Measurements from ENCODE around the gene TRIP13.
"Not testable (repeated sequence)": the region's sequence is repeated elsewhere in the genome, so short reads cannot be mapped to it uniquely, and the experiment has no call there.

Gene TRIP13

DNA sequence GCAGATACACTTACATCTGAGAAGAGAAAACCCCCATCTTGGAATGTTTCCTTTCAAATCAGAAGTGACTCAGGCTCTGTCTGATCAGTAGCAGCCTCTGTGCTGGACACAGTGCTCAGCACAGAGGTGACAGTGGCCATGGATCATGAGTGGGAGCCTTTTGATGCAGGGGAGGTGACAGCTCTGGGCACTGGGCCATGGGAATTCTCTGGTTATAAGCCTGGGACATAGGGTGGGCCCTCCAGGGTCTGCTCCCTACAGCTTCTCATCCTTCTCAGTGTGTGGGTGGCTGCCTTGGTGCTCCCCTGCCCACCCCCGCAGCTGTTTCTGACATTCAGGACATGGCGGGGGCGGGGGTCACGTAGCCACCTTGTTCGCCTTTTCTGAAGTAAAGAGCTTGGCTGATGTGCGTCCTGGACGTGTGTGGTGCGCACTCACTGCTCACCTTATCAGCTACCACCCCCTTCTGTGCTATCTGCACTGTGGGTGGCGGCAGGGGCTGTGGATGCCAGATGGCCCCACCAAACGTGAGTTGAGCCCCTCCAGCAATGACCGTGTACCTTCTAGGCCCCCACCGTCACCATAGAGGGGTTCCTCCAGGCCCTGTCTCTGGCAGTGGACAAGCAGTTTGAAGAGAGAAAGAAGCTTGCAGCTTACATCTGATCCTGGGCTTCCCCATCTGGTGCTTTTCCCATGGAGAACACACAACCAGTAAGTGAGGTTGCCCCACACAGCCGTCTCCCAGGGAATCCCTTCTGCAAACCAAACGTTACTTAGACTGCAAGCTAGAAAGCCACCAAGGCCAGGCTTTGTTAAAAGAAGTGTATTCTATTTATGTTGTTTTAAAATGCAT is 24.0 kb downstream of the TRIP13 start:
- no peak for DNase-seq (ENCODE audit: extremely low read depth in 1 of 2, low read depth in 1 of 2)

DNA sequence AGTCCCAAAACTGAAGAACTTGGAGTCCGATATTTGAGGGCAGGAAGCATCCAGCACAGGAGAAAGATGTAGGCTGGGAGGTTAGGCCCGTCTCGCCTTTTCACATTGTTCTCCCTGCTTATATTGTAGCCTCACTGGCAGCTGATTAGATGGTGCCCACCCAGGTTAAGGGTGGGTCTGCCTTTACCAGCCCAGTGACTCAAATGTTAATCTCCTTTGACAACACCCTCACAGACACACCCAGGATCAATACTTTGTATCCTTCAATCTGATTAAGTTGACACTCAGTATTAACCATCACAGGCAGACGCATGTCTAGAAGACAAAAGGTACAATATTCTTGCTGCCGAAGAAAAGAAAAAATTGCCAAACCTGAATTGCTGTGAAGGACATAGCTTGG is 26.0 kb downstream of the TRIP13 start:
- DNase-seq (ENCODE audit: extremely low read depth in 1 of 2, low read depth in 1 of 2) = not testable (repeated sequence)

DNA sequence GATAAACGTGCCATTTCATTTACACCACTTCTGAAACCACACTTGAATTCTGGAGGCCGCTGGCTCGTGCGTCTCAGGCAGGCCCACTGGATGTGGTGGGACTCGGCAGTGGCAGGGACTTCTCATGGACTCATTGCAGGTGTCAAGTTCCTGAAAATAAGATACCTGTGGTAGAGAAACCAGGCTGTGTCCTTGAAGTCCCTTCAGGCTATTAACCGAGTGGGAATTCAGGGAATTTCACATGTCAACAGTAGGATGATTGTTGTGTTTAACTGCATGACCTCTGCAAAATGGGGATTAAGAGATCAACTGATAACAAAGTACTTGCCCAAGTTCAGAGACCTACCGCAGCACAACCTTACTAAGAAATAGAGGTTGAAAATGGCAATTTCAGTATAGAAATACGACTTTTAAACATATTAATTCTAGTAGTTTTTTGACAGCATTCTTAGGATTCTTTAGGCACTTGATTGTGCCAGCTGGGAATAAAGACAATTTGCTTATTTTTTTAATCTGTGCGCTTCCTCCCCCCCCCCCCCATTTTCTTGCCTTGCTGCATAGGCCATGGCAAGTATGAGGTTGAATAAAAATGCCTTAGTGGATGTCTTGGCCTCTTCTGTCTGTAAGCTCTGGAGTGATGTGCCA is 26.8 kb downstream of the TRIP13 start:
- no peak for DNase-seq (ENCODE audit: extremely low read depth in 1 of 2, low read depth in 1 of 2)

DNA sequence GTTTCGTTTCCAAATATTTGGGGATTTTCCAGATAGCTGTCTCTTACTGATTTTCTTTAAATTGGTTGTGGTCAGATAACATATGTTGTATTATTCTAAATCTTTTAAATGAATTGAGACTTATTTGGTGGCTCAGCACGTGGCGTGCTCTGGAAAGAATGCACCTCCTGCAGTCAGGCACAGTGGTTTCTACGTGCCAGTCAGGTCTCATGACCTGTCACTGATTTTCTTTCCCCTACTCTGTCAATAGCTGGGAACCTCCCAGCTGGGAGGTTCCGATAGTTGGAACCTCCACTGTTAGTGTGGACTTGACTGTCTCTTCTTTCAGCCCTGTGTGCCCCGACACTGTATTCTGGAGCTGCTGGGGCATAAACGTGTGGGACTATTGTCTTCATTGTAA is 27.6 kb downstream of the TRIP13 start:
- DNase-seq (ENCODE audit: extremely low read depth in 1 of 2, low read depth in 1 of 2) = no peak

DNA sequence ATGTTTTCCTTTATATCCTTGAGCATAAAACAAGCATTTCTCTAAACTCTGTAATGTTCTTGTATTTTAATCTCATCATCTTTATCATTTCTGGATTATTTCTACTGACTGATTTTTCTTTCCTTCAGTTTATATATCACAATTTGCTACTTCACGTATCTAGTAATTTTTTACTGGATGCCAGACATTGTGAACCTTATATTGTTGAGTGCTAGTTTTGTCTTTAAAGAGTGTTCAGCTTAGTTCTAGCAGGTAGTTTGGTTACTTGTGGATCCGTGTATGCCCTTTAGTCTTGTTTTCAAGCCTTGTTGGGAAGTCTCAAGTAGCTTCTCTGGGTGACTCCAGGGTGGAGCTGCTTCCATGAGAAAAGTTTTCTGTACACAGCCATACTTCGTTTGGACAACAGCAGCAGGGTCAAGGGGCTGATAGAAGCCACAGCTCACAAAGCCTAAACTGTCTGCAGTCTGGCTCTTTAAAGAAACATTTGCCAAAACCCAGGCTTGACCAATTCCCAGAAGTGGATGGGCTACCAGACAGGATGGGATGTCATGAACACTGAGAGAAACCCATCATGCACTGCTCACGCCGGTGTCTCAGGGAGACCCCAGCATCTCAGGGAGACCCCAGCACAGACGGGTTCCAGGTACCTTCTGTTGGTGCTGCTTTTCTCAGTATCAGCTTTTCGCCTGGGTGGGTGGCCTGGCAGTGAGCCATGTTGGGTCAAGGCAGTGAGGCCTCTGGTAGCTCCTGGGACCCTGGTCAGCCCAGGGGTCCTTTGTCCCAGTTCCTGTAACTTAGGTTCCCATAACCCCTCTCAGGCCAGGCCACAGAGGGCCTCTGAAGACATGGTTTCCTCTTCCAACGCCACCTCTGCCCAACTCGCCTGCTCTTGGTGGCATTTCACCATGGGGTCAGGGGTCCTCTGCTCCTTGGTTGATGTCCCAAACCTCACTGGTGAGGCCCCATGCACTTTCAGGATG is 29.1 kb downstream of the TRIP13 start:
- no peak for DNase-seq (ENCODE audit: extremely low read depth in 1 of 2, low read depth in 1 of 2)

DNA sequence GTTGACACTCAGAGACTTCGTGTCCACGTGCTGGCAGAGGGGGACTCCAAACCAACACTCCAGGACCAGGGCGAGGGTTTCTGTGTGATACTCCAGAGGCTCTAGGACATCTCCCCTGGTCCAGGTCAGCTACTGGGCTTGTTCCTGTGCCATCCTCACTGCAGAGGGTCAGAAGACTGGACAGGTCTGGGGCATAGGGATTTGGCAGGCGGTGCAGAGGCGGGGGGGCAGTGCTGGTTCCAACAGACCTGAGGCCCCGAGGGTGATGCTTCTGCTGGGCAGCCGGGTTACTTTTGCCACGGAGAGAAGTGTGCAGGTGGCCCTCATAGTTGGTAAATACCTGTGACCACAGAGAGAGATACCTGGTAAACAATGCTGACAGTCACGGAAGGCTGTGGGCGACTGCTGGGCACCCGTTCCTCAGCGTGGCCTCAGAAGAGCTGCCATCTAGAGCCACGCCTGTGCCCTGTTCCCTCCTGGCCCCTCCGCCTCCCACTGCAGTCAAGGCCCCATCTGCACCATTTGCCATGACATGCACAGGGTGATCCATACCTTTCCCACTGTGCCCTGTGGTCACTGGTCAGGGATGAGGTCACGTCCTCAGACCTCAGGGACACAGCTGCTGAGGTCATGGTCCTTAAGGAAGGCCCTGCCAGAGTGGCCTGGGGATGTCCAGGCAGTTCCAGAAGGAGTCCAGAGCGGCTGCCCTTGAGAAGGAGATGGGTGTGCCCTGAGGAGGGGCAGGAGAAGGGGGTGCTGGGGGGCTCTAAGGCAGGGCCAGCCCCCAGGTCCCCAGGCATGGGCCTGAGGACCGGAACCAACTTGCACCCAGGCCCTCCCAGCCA is 30.0 kb downstream of the TRIP13 start:
- no peak for DNase-seq (ENCODE audit: extremely low read depth in 1 of 2, low read depth in 1 of 2)

DNA sequence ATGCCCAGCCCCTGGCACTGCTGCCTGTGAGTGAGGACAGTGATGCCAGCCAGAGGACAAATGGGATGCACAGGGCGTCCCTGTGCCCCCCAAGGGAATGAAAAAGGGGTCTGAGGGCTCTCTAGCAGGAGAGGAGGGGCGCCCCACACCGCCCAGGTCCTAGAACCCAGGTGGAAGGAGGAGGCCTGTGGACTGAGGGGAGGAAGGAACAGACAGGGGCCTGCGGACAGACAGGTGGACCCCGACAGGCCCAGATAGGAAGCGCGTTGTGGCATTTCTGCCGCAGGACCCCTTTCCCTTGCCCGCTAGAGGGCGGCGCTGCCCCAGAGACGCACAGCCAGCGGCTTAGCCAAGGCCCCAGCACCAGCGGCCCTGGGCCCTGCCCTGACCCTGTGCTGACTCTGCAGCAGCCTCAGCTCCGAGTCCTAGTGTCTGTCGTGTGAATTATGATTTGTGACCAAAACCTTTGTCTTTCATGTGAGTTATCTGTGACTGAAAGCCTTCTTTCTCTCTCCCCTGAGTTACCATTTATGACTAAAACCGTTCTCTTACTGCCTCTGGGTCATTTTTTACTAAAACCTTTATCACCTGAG is 30.7 kb downstream of the TRIP13 start:
- peak; percentile 45 to 56 for DNase-seq (ENCODE audit: extremely low read depth in 1 of 2, low read depth in 1 of 2)

DNA sequence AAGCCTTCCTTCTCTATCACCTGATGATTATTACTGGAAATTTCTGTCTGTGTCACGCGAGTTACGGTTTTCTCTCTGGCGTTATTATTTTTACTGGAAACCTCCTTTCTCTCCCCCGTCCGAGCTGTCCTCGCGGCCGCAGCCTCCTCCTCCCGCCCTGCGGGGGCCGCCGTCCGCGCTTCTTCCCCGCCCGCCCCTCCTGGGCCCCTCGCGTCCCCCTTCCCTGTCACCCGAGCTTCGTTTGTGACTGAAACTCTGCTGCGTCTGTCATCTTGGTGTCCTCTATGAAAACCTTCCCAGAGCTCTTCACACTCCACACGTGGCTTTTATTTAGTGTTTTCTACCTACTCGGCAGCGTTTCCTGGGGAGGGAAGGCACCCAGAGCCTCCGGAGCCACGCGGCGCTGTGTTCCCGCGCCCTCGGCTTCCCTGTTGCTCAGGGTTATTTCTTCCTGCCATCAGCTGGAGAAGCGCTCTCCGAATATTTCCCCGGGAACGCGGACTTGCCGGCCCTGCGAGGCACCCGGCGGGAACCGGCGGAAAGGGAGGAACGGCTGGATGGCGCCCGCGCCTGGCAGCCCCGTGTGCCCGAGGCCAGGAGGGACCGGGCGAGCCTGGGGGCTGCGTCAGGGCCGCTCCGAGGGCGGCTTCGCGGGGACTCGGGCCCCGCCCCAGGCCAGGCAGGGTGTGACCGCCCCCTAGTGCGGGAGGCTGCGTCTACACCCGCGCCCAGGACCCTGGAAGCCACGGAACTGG is 33.9 kb downstream of the TRIP13 start:
- DNase-seq (ENCODE audit: extremely low read depth in 1 of 2, low read depth in 1 of 2) = no peak

DNA sequence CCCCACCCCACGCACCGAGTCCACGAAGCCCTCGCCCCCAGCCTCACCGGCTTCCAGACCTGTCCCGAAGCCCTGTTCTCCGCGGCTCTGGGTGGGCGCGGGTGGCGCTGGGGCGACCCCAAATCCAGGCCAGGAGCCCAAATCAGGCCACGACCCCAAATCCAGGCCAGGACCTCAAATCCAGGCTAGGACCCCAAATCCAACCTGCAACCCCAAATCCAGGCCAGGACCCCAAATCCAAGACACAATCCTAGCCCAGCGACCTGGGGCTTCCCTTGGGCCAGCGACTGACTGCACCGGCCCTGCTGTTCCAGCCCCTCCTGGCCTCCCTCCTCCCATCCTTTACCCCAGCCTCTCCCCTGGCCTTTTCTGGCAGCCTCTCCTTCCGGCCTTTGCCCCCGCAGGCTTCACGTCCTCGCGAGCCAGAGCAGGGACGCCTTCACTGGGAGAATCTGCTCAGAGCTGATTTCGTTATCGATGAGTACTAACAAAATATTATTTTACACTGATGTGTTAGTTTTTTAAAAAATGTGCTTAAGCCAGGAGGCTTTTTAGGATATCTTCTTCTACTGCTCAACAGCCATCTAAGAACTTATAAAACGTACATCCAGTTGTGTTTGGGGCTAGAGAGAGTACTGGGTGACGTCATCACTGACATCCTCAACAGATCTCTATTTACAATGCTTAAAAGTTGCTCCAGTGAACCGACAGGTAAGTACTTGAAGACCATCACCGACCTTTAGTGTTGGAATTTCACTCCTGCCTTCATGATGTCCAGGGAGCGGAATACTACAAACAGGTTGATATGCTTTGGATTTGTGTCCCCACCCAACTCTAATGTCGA is 34.7 kb downstream of the TRIP13 start:
- no peak for DNase-seq (ENCODE audit: extremely low read depth in 1 of 2, low read depth in 1 of 2)

DNA sequence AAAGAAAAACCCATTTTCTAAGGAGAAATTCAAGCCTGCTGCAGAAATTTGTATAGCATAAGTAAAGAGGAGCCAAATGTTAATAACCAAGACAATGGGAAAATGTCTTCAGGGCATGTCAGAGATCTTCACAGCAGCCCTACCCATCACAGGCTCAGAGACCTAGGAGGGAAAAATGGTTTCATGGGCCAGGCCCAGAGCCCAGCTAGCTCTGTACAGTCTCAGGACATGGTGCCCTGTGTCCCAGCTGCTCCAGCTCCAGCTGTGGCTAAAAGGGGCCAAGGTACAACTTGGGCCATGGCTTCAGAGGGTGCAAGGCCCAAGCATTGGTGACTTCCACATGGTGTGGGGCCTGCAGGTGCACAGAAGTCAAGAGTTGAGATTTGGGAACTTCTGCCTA is 36.5 kb downstream of the TRIP13 start:
- DNase-seq (ENCODE audit: extremely low read depth in 1 of 2, low read depth in 1 of 2) = not testable (repeated sequence)

DNA sequence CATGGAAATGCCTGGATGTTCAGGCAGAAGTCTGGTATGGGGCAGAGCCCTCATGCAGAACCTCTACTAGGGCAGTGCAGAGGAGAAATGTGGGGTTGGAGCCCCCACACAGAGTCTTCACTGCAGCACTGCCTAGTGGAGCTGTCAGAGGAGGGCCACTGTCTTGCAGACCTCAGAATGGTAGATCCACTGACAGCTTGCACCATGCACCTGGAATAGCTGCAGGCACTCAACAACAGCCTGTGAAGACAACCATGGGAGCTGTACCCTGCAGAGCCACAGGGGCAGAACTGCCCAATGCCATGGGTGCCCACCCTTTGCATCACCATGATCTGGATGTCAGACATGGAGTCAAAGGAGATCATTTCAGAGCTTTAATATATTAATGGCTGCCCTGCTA is 36.9 kb downstream of the TRIP13 start:
- no peak for DNase-seq (ENCODE audit: extremely low read depth in 1 of 2, low read depth in 1 of 2)

DNA sequence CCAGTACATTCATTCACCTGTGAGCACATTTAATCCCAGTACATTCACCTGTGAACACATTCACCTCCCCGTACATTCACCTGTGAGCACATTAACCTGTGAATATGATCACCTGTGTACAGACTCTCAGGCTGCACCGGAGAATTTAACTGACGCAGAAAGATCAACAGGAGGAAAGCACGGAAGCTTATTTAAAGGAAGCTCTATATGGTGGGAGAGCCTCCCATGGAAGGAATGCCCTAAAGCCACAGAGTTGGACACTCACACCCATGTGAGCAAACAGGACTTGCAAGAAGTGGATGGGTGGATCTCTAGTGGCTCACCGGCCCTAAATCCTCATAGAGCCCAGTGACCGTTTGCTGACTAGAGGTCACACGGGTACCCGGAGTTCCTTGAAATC is 38.2 kb downstream of the TRIP13 start:
- DNase-seq (ENCODE audit: extremely low read depth in 1 of 2, low read depth in 1 of 2) = no peak

DNA sequence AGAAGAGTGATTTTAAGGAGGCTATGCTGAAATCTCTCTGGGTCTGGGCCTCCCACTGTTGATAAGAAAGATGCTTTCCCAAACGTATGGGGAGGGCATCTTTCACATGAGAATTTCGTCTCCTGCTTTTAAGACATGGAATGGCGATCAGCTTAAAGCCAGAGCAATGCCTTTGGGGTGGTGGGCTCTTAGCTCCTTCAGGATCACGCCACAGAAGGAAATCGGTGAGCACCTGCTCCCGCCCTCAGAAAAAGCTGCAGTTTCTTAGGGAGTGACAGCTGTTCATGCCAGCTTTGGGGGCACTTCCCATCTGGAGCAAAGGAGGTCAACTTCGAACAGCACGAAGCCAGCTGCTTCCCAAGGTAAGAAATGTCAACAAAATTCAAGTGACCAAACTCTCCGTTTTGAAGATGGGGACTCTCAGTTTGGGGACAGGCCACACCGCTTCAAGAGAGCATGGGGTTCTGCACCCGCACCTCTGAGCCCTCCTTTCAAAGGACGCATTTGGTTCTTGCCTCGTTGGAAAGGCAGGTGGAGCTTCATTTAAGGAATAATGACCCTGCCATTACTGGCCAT is 39.0 kb downstream of the TRIP13 start:
- DNase-seq (ENCODE audit: extremely low read depth in 1 of 2, low read depth in 1 of 2) = no peak

DNA sequence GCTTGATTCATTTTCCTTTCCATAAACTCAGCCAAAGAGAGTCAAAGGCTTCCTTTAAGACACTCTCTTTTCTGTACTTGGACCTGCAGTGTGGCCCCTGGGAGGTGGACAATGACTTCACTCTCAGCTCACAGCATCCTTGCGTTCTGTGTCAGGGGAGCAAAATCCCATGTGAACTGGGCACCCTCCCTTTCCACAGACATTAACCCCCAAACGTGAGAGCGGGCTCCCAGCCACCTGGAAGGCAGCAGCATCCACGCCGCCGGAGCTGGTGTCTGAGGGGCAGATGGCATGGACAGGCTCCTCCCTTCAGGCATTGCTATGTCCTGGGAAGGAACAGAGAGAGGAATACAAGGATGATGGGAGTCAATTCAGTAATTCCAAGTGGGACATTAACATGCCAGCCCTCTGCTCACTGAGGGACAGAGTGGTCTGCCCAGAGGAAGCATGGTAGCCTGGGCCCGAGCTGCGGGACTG is 39.5 kb downstream of the TRIP13 start:
- no peak for DNase-seq (ENCODE audit: extremely low read depth in 1 of 2, low read depth in 1 of 2)

DNA sequence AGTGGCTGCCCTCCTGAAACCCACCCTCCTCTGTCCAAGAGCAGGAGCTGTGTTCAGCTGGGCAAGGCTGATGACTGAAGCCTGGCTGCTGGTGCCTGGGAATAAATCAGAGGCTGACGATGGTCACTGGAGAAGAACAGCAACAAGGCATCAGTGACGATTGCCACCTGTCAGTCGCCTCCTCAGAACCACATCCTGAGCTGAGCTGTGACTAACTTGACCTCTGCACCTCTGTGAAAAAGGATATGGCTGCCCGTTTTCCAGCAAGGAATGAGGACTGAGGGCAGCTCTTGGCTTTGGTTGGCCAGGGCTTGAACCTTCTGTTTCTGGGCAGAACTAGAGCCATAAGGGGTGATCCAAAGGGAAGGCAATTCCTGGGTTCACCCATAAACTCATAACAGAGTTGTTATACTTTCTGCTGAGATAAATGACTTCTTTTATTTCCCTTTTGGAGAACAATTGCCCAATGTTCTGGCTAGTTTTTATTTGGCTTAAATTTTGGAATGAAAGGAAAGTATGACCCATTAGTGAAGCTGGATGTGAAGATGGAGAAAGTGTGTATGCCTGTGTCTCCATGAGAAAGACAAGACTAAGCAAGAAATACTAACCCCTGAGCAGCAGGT is 40.1 kb downstream of the TRIP13 start:
- no peak for DNase-seq (ENCODE audit: extremely low read depth in 1 of 2, low read depth in 1 of 2)

DNA sequence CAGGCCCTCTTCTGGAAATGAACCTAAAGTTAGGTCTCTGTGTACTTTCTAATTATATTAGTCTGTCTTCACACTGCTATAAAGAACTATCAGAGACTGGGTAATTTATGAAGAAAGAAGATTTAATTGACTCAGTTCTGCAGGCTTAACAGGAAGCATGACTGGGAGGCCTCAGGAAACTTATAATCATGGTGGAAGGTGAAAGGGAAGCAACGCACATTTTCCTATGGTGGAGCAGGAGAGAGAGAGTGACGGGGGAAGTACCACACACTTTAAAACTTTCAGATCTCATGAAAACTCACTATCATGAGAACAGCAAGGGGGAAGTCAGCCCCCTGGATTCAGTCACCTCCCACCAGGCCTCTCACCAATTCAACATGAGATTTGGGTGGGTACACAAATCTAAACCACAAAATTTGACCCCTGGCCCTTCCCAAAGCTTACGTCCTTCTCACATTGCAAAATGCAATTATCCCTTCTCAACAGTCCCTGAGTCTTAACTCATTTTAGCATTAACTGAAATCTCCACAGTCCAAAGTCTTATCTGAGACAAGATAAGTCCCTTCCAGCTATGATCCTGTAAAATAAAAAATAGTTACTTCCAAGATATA is 40.7 kb downstream of the TRIP13 start:
- no peak for DNase-seq (ENCODE audit: extremely low read depth in 1 of 2, low read depth in 1 of 2)

DNA sequence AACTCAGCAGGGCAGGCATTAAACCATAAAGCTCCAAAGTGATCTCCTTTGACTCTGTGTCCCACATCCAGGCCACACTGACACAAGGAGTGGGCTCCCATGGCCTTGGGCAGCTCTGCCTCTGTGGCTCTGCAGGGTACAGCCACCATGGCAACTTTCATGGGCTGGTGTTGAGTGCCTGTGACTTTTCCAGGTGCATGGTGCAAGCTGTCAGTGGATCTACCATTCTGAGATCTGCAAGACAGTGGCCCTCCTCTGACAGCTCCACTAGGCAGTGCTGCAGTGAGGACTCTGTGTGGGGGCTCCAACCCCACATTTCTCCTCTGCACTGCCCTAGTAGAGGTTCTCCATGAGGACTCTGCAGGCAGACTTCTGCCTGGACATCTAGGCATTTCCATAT is 41.3 kb downstream of the TRIP13 start:
- DNase-seq (ENCODE audit: extremely low read depth in 1 of 2, low read depth in 1 of 2) = not testable (repeated sequence)
